ENCODE data around the gene SCRN2.
A peak's percentile ranks its signal among the peaks of the same experiment; 100 is the strongest.

SCRN2 gene

DNA sequence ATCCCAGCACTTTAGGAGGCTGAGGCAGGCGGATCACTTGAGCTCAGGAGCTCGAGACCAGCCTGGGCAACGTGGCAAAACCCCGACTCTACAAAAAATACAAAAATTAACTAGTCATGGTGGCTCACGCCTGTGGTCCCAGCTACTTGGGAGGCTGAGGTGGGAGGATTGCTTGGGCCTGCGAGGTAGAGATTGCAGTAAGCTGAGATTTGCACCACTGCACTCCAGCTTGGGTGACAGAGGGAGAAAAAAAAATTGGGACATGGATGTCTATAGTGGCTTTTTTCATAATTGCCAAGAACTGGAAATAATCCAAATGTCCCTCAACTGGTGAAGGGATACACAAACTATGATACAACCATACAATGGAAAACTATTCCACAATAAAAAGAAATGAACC is 48.1 kb downstream of the SCRN2 start:
- TF ChIP-seq, protein P1, sequence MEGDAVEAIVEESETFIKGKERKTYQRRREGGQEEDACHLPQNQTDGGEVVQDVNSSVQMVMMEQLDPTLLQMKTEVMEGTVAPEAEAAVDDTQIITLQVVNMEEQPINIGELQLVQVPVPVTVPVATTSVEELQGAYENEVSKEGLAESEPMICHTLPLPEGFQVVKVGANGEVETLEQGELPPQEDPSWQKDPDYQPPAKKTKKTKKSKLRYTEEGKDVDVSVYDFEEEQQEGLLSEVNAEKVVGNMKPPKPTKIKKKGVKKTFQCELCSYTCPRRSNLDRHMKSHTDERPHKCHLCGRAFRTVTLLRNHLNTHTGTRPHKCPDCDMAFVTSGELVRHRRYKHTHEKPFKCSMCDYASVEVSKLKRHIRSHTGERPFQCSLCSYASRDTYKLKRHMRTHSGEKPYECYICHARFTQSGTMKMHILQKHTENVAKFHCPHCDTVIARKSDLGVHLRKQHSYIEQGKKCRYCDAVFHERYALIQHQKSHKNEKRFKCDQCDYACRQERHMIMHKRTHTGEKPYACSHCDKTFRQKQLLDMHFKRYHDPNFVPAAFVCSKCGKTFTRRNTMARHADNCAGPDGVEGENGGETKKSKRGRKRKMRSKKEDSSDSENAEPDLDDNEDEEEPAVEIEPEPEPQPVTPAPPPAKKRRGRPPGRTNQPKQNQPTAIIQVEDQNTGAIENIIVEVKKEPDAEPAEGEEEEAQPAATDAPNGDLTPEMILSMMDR (IDR thresholded peaks at IDR 0.05; ENCODE audit: borderline replicate concordance, insufficient read depth, low read depth, low read length) = no peak
- no peak overlapping the region for H3K4me3 ChIP-seq (ENCODE audit: low read depth, low read length)

DNA sequence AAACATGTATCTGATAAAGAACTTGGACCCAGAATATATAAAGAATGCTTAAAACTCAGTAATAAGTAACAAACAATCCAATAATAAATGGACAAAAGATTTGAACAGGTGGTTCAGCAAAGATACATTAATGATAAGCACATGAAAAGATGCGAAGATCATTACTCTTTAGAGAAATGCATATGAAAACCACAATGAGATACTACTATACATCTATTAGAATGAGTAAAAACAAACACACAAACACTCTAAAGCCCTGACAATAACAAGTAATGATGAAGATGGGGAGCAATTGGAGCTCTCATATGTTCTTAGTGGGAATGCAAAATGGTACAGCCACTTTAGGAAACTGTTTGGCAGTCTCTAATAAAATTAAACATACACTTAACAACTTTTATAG is 48.6 kb downstream of the SCRN2 start:
- TF ChIP-seq, protein P1 (IDR thresholded peaks at IDR 0.05; ENCODE audit: borderline replicate concordance, insufficient read depth, low read depth, low read length) = no peak
- H3K4me3 ChIP-seq (ENCODE audit: low read depth, low read length) = no peak overlapping the region

DNA sequence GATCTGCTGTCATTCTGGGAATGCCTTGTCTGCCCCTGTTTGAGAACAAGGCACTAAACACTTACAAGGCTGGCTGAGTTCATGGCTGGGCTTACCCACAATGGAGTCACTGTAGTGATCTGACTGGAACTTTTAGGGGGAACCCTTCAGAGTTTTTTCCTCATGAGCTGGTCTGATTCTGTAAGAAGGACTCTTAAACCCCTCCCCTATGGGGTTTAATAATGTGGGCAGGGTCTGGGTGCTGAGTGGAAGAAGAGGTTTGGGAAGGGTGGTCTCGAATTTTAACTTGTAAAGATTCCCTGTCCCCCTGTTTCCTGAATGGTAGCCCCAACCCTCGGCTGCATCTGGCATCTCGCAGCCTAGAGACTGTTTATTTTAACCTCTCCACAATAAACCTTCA is 50.0 kb downstream of the SCRN2 start:
- TF ChIP-seq, protein P1 (IDR thresholded peaks at IDR 0.05; ENCODE audit: borderline replicate concordance, insufficient read depth, low read depth, low read length) = no peak
- no peak overlapping the region for H3K4me3 ChIP-seq (ENCODE audit: low read depth, low read length)

DNA sequence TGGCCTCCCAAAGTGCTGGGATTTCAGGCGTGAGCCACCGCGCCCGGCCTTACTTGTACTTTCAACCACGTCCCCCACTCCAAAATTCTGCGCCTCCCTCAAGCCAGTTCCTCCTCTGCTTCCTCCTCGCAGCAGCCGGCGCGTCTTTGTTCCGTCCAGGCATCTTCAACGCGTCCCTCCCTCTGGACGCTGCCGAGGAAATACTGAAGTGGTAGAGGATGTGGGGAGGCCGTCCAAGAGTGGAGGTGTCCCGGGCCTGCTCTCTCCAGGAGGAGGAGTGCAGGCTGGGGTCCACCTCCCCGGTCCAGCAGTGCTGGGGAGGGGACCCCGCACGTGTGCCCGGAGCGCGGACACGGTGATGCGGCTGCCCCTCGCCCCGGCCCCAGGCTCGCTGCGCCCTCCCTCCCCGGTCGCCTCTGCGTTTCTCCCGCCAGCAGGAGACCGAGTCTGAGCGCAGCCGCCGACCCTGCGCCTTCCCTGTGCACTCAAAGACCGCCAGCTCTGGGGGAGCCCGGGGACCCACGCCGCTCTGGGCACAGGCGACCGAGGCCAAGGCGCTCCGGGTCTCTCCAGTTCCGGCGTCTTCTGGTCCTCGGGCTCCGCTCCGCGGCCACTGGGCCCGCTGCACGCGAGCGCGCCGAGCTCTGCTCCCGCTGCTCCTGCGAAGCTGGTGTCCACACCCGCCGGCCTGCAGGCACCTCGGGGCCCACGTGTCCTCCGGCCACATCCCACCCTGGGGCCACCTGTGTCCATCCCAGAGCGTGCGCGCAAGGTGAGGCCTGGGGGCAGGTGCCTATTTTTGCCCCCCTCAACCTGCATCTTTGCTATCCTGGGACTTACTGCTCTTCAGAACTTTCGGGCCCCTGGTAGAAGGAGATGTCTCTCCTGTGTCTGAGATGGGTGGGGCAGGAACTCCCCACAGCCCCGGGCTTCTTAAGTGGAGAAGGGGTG is 51.2 kb downstream of the SCRN2 start:
- H3K4me3 ChIP-seq (ENCODE audit: low read depth, low read length) = no peak overlapping the region

More for the DNA sequence above, 51.2 kb downstream of the SCRN2 start:
- TF ChIP-seq, protein P1 (IDR thresholded peaks at IDR 0.05; ENCODE audit: borderline replicate concordance, insufficient read depth, low read depth, low read length) = peak; percentile 49

All from GM12875 (cell line).